T-helper 1 cell treated with Interleukin-12 subunit alpha and Interleukin-12 subunit beta and Interleukin-4 antibody, amounts not matched to agents 30 μg/mL and 1 μg/mL, for 36 hours (primary cell): ENCODE measurements around the gene C19orf47.

Source experiments
- H3K27ac Mint-ChIP-seq: one replicate; pipeline ENCODE4 v1.8.0; 2021; ENCODE audit warnings: mild to moderate bottlenecking, mixed read lengths
- H3K27me3 Mint-ChIP-seq: one replicate; pipeline ENCODE4 v1.8.0; 2021; ENCODE audit warnings: low read depth, mixed read lengths
- H3K36me3 Mint-ChIP-seq: one replicate; pipeline ENCODE4 v1.8.0; 2021; ENCODE audit warnings: low read depth, mixed read lengths
- H3K4me1 Mint-ChIP-seq: one replicate; pipeline ENCODE4 v1.8.0; 2021; ENCODE audit warnings: low read depth, mixed read lengths
- H3K4me3 Mint-ChIP-seq: one replicate; pipeline ENCODE4 v1.8.0; 2021; ENCODE audit warnings: mild to moderate bottlenecking, moderate library complexity, mixed read lengths
- H3K9me3 Mint-ChIP-seq: one replicate; pipeline ENCODE4 v1.8.0; 2021; ENCODE audit warnings: mixed read lengths

Gene C19orf47

GRCh38 chr19:40366697-40367561 lies 18.7 kb upstream of the C19orf47 start:
- Mint-ChIP-seq H3K27ac (no peak overlapping the region), H3K4me1 (peaks cover 9% of the 10 kb centered on the region), H3K36me3 (no peaks in the 10 kb centered on the region), H3K27me3 (no peaks in the 10 kb centered on the region), H3K4me3 (no peak overlapping the region), H3K9me3 (no peaks in the 10 kb centered on the region)

- no peak overlapping the region for H3K27ac Mint-ChIP-seq
- H3K36me3 Mint-ChIP-seq, result no peaks in the 10 kb centered on the region
- H3K4me1 Mint-ChIP-seq, result peaks cover 9% of the 10 kb centered on the region
- peak overlapping the region; percentile 54 for H3K4me3 Mint-ChIP-seq
- no peaks in the 10 kb centered on the region for H3K27me3 Mint-ChIP-seq
- no peaks in the 10 kb centered on the region for H3K9me3 Mint-ChIP-seq
These were observed 17.6 kb upstream of the C19orf47 start for GRCh38 chr19:40365613-40366401.

DNA sequence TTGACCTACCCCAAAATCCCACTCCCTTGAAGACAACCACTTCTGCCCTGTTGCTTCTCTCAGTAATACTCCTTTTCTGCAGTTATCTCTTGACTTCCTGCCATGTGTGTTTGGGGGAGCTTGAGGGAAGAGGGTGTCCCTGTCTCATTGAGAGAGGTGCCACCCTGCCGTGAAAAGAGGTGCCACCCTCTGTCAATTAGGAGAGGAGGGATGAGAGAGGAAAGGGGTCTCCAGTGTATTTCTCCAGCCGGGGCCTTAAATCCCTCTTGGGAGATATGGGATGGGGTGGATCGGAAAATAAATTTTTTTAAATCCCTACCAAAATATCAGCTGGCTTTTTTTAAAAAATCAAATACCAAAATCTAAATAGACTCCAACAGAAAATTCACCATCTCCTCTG lies 16.8 kb upstream of the C19orf47 start:
- Mint-ChIP-seq H3K4me3 (peak overlapping the region; percentile 63), H3K36me3 (no peaks in the 10 kb centered on the region), H3K27me3 (no peaks in the 10 kb centered on the region), H3K4me1 (peaks cover 9% of the 10 kb centered on the region), H3K27ac (no peak overlapping the region), H3K9me3 (no peaks in the 10 kb centered on the region)

- Mint-ChIP-seq H3K36me3 (no peaks in the 10 kb centered on the region), H3K9me3 (no peaks in the 10 kb centered on the region), H3K4me1 (peaks cover 9% of the 10 kb centered on the region), H3K4me3 (no peak overlapping the region), H3K27me3 (no peaks in the 10 kb centered on the region), H3K27ac (peak overlapping the region; percentile 16)
These were observed 14.9 kb upstream of the C19orf47 start for GRCh38 chr19:40363069-40363468.

DNA sequence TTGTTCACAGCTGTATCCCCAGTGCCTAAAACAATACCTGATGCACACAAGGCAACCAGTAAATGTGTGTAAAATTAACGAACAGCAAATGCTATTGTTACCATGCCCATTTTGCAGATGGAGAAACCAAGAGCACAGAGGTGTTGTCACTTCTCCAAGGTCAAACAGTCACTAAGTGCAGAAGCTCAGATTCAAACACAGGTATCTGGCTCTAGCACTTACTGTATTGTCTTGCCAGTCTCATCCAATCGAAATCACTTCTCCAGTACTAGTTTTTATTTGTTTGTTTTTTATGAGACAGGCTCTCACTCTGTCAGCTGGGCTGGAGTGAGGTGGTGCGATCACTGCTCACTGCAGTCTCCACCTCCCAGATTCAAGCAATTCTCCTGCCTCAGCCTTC lies 14.0 kb upstream of the C19orf47 start:
- Mint-ChIP-seq H3K27ac (no peak overlapping the region), H3K27me3 (no peaks in the 10 kb centered on the region), H3K4me1 (peaks cover 9% of the 10 kb centered on the region)

GRCh38 chr19:40360708-40361241 lies 12.6 kb upstream of the C19orf47 start:
- H3K27ac Mint-ChIP-seq, result no peak overlapping the region
- no peaks in the 10 kb centered on the region for H3K27me3 Mint-ChIP-seq
- no peak overlapping the region for H3K4me3 Mint-ChIP-seq
- peaks cover 10% of the 10 kb centered on the region for H3K4me1 Mint-ChIP-seq
- H3K9me3 Mint-ChIP-seq, result no peaks in the 10 kb centered on the region
- peaks cover 1% of the 10 kb centered on the region for H3K36me3 Mint-ChIP-seq

More for the DNA sequence above, 14.0 kb upstream of the C19orf47 start:
- H3K9me3 Mint-ChIP-seq, result no peaks in the 10 kb centered on the region
- H3K36me3 Mint-ChIP-seq, result no peaks in the 10 kb centered on the region
- H3K4me3 Mint-ChIP-seq, result no peak overlapping the region

GRCh38 chr19:40360020-40360707 lies 12.0 kb upstream of the C19orf47 start:
- no peak overlapping the region for H3K4me3 Mint-ChIP-seq
- H3K27me3 Mint-ChIP-seq, result no peaks in the 10 kb centered on the region
- peaks cover 8% of the 10 kb centered on the region for H3K4me1 Mint-ChIP-seq
- no peak overlapping the region for H3K27ac Mint-ChIP-seq
- H3K36me3 Mint-ChIP-seq, result peaks cover 2% of the 10 kb centered on the region
- no peaks in the 10 kb centered on the region for H3K9me3 Mint-ChIP-seq

DNA sequence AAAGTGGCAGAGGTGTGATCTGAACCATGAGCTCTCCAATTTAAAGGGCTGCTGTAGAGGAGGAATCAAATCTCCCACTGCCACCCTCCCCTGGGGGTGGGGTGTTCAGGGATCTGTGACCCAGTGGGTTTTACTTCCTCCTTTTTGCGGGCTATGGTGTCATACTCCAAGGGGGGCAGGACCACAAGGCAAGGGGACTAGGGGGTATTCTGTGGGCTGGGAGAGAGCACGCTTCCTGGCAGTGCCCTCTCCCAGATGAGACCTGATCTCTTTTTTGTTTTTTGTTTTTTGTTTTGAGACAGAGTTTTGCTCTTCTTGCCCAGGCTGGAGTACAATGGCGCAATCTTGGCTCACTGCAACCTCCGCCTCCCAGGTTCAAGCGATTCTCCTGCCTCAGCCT lies 10.6 kb upstream of the C19orf47 start:
- Mint-ChIP-seq H3K4me3 (no peak overlapping the region), H3K36me3 (peaks cover 2% of the 10 kb centered on the region), H3K9me3 (no peaks in the 10 kb centered on the region), H3K27me3 (no peaks in the 10 kb centered on the region), H3K4me1 (peaks cover 6% of the 10 kb centered on the region), H3K27ac (no peak overlapping the region)

- peaks cover 2% of the 10 kb centered on the region for H3K36me3 Mint-ChIP-seq
- peaks cover 2% of the 10 kb centered on the region for H3K4me1 Mint-ChIP-seq
- no peak overlapping the region for H3K4me3 Mint-ChIP-seq
- H3K27me3 Mint-ChIP-seq, result no peaks in the 10 kb centered on the region
- no peak overlapping the region for H3K27ac Mint-ChIP-seq
- H3K9me3 Mint-ChIP-seq, result no peaks in the 10 kb centered on the region
These were observed 9.4 kb upstream of the C19orf47 start for GRCh38 chr19:40357640-40358039.

DNA sequence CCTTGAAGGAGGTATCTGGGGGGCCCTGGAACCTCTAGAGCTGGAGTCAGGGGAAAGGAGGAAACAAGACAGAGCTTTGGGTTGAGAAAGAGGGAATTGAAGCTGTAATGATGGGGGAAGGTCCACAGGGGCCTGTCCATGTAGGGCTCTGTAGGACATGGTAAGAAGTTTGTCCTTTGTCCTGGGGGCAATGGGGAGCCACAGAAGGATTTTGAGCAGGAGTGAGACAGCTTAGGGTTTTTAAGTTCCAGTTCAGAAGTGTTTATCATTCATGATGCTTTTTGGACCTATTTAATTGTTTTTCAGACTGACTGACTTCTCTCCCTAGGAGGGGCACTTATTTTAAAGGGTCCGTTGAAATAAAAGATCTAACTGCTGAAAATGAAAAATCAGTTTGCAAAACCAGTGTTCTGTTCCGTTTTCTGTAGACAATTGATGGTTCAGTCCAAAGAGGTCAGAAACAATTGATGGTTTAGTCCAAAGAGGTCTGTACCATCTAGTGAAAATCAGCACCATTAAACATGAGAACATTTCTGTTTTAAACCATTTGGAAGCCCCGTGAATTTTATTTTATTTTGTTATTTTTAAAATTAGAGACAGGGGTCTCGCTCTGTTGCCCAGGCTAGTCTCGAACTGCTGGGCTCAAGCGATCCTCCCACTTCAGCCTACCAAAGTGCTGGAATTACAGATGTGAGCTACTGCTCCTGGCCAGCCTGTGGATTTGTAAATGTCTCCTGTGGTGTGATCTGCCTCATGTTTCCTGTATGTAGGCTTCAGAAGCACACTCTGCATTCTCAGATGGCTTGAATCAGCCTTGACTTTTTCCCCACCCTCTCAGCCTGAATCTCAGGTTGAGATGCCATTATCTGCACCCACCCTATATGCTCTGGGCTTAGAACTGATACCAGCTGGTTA lies 8.7 kb upstream of the C19orf47 start:
- Mint-ChIP-seq H3K36me3 (peaks cover 2% of the 10 kb centered on the region), H3K4me3 (no peak overlapping the region), H3K4me1 (peaks cover 2% of the 10 kb centered on the region), H3K27me3 (no peaks in the 10 kb centered on the region), H3K27ac (no peak overlapping the region), H3K9me3 (no peaks in the 10 kb centered on the region)

DNA sequence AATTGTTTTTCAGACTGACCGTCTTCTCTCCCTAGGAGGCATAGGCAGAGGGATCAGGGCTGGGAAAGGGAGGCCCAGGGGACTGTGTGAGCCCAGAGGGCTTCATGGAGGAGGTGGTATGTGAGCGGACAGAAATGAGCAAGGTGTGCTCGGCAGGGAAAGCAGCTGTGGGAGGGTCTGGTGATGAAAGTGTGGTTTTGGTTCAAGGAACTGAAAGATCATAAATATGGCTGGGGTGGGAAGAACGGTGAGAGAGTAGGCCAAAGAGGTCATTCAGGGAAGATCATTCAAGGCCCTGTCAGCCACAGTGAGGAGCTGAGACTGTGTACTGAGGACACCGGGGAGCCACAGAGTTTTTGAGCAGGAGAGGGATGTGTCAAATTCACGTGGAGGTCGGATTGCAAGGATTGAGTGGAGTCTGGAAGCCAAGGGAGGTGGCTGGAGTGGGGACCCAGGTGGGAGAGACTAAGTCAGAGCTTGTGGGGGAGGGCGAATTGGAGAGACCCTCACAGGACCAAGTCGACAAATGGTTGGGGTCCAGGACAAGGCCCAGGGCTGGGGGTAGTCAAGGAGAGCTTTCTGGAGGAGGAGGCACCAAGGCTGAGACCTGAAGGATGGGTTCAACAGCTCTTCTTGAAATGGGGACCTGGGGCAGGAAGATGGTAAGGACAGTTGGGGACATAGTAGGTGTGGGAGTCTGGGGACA lies 7.9 kb upstream of the C19orf47 start:
- Mint-ChIP-seq H3K9me3 (no peaks in the 10 kb centered on the region), H3K36me3 (peaks cover 2% of the 10 kb centered on the region), H3K27me3 (no peaks in the 10 kb centered on the region), H3K4me3 (no peak overlapping the region), H3K27ac (no peak overlapping the region), H3K4me1 (peaks cover 2% of the 10 kb centered on the region)

GRCh38 chr19:40348961-40349507 lies 837 bp upstream of the C19orf47 start:
- H3K36me3 Mint-ChIP-seq, result peaks cover 4% of the 10 kb centered on the region
- peaks cover 23% of the 10 kb centered on the region for H3K4me1 Mint-ChIP-seq
- H3K9me3 Mint-ChIP-seq, result no peaks in the 10 kb centered on the region
- H3K27me3 Mint-ChIP-seq, result no peaks in the 10 kb centered on the region
- H3K27ac Mint-ChIP-seq, result peak overlapping the region; percentile 89
- H3K4me3 Mint-ChIP-seq, result peak overlapping the region; percentile 92

- Mint-ChIP-seq H3K27me3 (no peaks in the 10 kb centered on the region), H3K4me1 (peaks cover 27% of the 10 kb centered on the region), H3K27ac (no peak overlapping the region), H3K4me3 (no peak overlapping the region), H3K9me3 (no peaks in the 10 kb centered on the region), H3K36me3 (peaks cover 9% of the 10 kb centered on the region)
These were observed 3.8 kb downstream of the C19orf47 start for GRCh38 chr19:40344422-40344821.
